OCI-LY3 (cell line): ENCODE data around the gene MINPP1.

Experiments
- H2AFZ ChIP-seq: fragments of 200-600, 300-600 bp; shearing (Covaris generic); 2 replicates; pipeline ENCODE4 v1.6.0; 2014; ENCODE audit warnings: antibody characterized with exemption, low read depth, low read length
- H3K27ac ChIP-seq: fragments of 200-600, 300-600 bp; sonication (generic); 2 replicates; pipeline ENCODE4 v1.5.1; 2014; ENCODE audit warnings: mild to moderate bottlenecking, low read length, moderate library complexity, mixed read lengths
- H3K27me3 ChIP-seq: fragments of 200-600, 300-600 bp; sonication (generic); 2 replicates; pipeline ENCODE4 v1.6.1; 2014; ENCODE audit warnings: low read depth, low read length, mixed read lengths
- H3K36me3 ChIP-seq: fragments of 200-600, 300-600 bp; sonication (generic); replicated peaks from 2 replicates; pipeline ENCODE3; 2014; ENCODE audit warnings: low read depth, low read length, mixed read lengths
- H3K4me1 ChIP-seq: fragments of 300-600, 200-600 bp; sonication (generic); 2 replicates; pipeline ENCODE4 v1.6.1; 2014; ENCODE audit warnings: low read length, mixed read lengths
- H3K4me2 ChIP-seq: fragments of 200-600, 300-600 bp; sonication (generic); 2 replicates; pipeline ENCODE4 v1.6.1; 2014; ENCODE audit warnings: low read length, mixed read lengths
- H3K4me3 ChIP-seq: fragments of 300-600, 200-600 bp; sonication (generic); 2 replicates; pipeline ENCODE4 v1.5.1; 2014; ENCODE audit warnings: antibody characterized with exemption, mild to moderate bottlenecking, low read length, moderate library complexity
- H3K79me2 ChIP-seq: fragments of 300-600, 200-600 bp; shearing (Covaris generic); 2 replicates; pipeline ENCODE4 v1.6.1; 2014; ENCODE audit warnings: mild to moderate bottlenecking, low read length, mixed read lengths
- H3K9ac ChIP-seq: fragments of 300-600, 200-600 bp; shearing (Covaris generic); 2 replicates; pipeline ENCODE4 v1.6.0; 2014; ENCODE audit warnings: mild to moderate bottlenecking, low read length, moderate library complexity
- H3K9me3 ChIP-seq: fragments of 200-600, 300-600 bp; shearing (Covaris generic); 2 replicates; pipeline ENCODE4 v1.6.1; 2014; ENCODE audit warnings: low read length, mixed read lengths; ENCODE audit not compliant: insufficient read depth
- H4K20me1 ChIP-seq: fragments of 200-600, 300-600 bp; sonication (generic); 2 replicates; pipeline ENCODE4 v1.6.1; 2016; ENCODE audit warnings: low read length, mixed read lengths; ENCODE audit not compliant: insufficient read depth
- EZH2phosphoT487 ChIP-seq: fragments of 200-600 bp; shearing (Covaris generic); IDR thresholded peaks from 2 replicates; pipeline ENCODE4 v1.6.1; 2018; ENCODE audit warnings: antibody characterized with exemption, mixed run types, low read depth
- TF ChIP-seq, protein P1 (sequence below): fragments of 200-600, 300-600 bp; sonication (generic); IDR thresholded peaks from 2 replicates; pipeline ENCODE4 v1.5.1; 2014; ENCODE audit warnings: antibody characterized with exemption, low read length, low read depth

Gene MINPP1

DNA sequence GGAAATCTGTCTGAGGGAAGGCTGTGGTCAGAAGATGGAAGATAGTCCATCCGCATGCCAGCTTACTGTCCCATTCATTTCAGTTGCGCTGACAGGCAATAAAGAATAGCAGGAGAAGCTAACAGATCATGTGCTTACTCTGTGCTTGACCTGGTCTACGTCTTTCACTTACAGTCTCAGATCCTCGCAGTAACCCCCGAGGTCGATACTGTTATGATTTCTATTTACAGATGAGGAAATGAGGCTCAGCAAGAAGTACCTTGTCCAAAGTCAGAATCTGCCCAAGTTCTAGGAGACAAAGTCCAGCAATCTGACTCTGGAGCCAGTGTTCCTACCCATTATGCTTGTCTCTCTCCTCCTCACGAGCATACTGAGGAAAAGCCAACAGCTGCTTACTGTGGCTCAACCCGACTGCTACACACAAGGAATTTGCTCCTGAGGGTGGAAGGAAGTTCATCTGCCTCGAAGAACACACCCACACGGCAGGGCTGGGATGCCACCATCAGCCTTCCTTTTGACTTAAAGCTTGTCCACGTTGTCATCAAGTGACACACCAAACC, 74.2 kb downstream of the MINPP1 start:
- no peaks in the 10 kb centered on the region for H3K79me2 ChIP-seq
- no peak overlapping the region for H3K9ac ChIP-seq
- no peaks in the 10 kb centered on the region for H3K4me1 ChIP-seq
- H4K20me1 ChIP-seq, result no peaks in the 10 kb centered on the region
- peak overlapping the region; percentile 77 for H2AFZ ChIP-seq
- H3K4me2 ChIP-seq, result peak overlapping the region; percentile 55
- H3K4me3 ChIP-seq, result peak overlapping the region; percentile 29
- H3K27me3 ChIP-seq, result no peaks in the 10 kb centered on the region
- no peaks in the 10 kb centered on the region for H3K36me3 ChIP-seq
- no peak overlapping the region for H3K27ac ChIP-seq
- no peaks in the 10 kb centered on the region for H3K9me3 ChIP-seq
- TF ChIP-seq, protein P1, sequence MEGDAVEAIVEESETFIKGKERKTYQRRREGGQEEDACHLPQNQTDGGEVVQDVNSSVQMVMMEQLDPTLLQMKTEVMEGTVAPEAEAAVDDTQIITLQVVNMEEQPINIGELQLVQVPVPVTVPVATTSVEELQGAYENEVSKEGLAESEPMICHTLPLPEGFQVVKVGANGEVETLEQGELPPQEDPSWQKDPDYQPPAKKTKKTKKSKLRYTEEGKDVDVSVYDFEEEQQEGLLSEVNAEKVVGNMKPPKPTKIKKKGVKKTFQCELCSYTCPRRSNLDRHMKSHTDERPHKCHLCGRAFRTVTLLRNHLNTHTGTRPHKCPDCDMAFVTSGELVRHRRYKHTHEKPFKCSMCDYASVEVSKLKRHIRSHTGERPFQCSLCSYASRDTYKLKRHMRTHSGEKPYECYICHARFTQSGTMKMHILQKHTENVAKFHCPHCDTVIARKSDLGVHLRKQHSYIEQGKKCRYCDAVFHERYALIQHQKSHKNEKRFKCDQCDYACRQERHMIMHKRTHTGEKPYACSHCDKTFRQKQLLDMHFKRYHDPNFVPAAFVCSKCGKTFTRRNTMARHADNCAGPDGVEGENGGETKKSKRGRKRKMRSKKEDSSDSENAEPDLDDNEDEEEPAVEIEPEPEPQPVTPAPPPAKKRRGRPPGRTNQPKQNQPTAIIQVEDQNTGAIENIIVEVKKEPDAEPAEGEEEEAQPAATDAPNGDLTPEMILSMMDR, result no peak
- no peak for TF ChIP-seq EZH2phosphoT487

DNA sequence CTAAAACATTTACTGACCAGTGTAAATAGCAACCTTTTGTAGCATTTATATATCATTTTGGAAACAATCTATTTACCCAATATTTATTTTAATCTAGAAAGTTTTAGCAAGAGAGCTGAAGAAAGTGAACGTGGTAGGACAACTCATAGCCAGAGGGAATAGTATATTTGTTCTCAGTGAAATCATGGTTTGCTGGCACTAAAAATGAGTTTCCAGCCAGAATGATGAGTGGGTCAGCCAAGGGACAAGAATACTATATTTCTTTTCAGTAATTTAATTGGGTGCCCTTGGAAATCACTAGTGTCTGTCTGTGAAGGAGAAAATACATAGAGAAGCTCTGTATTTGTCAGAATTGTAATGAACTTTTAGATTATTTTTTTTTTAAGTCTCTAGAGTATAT, 74.9 kb downstream of the MINPP1 start:
- Histone ChIP-seq H3K36me3 (no peaks in the 10 kb centered on the region), H3K27ac (no peak overlapping the region), H3K27me3 (no peaks in the 10 kb centered on the region), H3K4me2 (no peak overlapping the region), H2AFZ (0 out of 2 replicates have a peak overlapping the region, but pooled peaks have one; percentile 77), H3K79me2 (no peaks in the 10 kb centered on the region), H3K4me3 (no peak overlapping the region), H4K20me1 (no peaks in the 10 kb centered on the region), H3K9me3 (no peaks in the 10 kb centered on the region), H3K9ac (no peak overlapping the region), H3K4me1 (no peaks in the 10 kb centered on the region)
- TF ChIP-seq EZH2phosphoT487, result no peak
- TF ChIP-seq, protein P1, result no peak

DNA sequence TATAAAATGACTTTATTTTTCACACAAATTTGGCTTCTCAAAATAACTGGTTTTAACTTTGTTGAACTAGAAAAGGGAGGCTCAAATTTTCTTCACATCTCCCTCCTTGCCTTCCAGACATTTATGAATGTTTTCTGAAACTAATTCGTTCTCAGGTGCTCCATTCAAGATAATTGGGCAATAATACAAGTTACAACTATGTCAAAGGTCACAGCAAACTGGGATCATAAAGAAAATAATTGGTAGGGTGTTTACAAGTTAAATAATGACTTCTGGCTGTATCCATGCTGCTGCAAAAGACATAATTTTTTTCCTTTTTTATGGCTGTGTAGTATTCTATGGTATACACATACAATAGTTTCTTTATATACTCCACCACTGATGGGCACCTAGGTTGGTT, 75.3 kb downstream of the MINPP1 start:
- Histone ChIP-seq H3K79me2 (no peaks in the 10 kb centered on the region), H3K27ac (no peak overlapping the region), H3K4me2 (no peak overlapping the region), H3K9ac (no peak overlapping the region), H3K4me3 (no peak overlapping the region), H4K20me1 (no peaks in the 10 kb centered on the region), H2AFZ (no peak overlapping the region), H3K9me3 (no peaks in the 10 kb centered on the region), H3K36me3 (no peaks in the 10 kb centered on the region), H3K27me3 (no peaks in the 10 kb centered on the region), H3K4me1 (no peaks in the 10 kb centered on the region)
- no peak for TF ChIP-seq EZH2phosphoT487
- TF ChIP-seq, protein P1, result no peak

DNA sequence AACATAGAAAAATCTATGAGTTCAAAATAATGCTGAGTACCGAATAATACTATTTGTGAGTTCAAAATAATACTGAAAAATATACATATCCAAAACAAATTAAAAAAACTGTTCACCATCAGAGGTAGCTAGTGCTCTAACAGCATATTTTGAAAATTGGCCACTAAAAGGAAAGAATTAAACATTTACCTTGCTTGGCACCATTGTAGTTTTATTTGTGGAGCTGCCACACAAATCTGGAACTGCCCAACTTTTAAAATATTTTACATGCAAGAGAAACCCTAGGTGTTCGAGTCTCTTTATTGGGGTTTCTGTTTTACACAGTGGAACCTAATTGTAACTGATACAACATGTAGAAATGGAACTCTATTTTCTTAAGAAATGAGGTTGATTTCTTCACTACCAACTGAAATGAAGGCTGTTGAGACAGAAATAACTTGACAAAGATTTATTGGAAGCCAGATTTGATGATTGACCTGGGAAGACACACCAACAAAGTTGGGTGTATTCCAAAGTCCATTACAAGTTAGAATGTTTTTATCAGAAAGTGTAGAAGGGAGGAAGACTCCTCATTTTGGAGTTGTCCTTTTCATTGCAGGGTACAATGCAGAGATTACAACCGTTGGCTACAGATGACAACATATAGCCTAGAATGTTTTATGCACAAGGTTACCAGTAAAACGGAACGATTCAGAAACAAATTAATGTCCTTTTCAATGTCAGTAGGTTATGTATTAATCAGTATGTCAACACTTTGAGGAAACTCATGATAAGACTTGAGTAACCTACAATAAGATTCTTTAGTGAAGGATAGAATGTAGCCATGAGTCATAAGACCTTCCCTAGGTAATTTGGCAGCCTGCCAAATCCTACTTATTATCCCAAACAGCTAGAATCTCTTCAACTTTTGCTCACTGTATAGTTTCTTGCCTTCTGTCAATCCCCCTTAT, 81.1 kb downstream of the MINPP1 start:
- Histone ChIP-seq H3K9me3 (no peaks in the 10 kb centered on the region), H3K27me3 (no peaks in the 10 kb centered on the region), H3K4me3 (no peak overlapping the region), H3K4me2 (no peak overlapping the region), H3K36me3 (no peaks in the 10 kb centered on the region), H2AFZ (no peak overlapping the region), H3K4me1 (no peaks in the 10 kb centered on the region), H3K9ac (no peak overlapping the region), H3K27ac (no peak overlapping the region), H4K20me1 (no peaks in the 10 kb centered on the region), H3K79me2 (no peaks in the 10 kb centered on the region)
- no peak for TF ChIP-seq EZH2phosphoT487
- TF ChIP-seq, protein P1, result no peak
